ENCODE measurements around the gene R3HDML.

Gene R3HDML

DNA sequence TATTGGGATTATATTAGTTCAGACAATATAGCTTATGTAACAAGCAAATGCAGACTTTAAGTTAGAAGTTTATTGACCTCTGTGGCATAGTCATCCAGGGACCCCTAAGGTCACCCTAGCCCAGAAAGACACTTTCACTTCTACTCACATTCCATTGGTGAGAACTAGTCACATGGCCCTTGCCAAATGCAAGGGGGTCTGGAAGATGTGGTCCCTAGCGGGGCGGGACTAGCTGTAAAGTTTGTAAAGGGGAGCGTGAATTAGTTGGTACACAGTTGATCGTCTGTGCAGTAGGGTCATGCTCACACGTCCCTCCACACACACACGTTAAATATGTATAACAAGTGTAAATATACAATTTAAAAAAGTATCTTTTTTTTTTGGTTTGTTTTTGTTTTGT lies 27.9 kb downstream of the R3HDML start:
- no peak for DNase-seq

- no peak for DNase-seq
These were observed 30.9 kb downstream of the R3HDML start for GRCh38 chr20:44367746-44368145.

DNA sequence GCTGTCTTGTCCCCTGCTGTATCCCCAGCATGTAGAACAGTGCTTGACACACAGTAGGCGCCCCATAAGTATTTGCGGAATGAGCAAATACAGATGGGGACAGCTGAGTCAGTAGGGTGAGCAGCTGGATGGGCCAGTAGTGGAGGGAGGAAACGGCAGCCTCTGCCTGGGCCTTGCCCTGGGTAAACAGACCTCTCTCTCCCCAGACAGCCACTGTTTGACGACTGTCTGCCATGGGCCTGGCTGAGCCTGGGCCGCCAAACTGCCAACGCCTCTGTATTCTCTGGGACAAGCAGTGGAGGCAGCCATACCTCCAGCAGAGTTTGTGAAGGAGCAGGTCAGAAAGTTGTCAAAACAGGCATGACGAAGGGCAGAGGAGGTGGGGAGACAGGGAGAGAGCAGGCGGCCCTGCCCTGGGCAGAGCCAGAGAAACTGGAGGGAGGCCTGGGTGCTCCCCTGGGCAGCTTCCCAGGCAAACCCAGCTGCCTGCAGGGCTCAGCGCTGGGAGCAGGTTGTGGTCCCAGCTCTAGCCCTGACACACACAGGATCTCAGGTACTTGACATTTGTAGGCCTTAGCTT lies 33.9 kb downstream of the R3HDML start:
- DNase-seq = no peak

GRCh38 chr20:44382641-44383040 lies 45.8 kb downstream of the R3HDML start:
- no peak for DNase-seq

GRCh38 chr20:44384423-44385027 lies 47.7 kb downstream of the R3HDML start:
- peak; percentile 69 to 77 for DNase-seq

DNA sequence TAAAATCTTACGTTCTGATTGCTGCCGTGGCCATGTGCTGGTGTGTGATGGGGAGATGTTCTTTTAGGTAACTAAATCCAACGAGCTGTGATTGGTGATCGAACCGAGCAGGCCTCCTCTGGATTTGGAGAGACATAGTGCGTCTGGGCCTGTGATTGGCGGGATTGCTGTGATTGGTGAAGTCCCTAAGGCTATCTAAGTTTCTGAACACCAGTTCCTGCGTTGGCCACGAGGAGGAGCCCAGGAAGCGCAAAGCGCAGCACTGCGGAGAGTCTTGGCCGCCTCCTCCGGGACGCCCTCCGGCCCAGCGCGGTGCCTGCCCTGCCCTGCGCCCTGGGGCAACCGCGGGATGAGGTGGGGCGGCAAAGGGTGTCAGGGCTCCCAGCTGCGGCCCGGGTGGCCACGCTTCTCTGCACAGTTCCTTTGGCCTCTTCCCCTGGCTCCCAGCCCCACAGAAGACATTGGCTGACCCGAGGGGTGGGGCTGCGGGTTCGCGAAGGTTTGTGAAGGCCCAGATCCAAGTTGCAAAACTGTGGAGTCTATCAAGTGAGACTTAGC lies 51.7 kb downstream of the R3HDML start:
- DNase-seq = peak; percentile 62 to 77

DNA sequence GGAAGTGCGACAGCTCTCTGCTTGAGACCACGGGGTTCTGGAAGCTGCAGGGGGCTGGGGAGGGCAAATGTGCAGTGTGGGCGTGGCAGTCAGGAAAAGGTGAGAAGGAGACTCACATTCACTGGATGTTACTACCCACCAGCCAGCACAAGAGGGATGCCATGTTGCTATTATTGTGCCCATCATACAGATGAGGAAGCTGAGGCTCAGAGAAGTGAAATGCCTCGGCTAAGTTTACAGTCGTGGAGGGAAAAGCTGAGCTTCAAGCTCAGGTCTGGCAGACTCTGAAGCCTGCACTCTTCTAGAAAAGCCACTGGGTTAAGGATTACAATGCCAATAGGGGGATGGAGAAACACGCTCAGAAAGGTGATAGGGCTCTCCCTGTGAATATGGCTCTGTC lies 53.0 kb downstream of the R3HDML start:
- no peak for DNase-seq

- DNase-seq = no peak
These were observed 53.4 kb downstream of the R3HDML start for GRCh38 chr20:44390280-44390679.

DNA sequence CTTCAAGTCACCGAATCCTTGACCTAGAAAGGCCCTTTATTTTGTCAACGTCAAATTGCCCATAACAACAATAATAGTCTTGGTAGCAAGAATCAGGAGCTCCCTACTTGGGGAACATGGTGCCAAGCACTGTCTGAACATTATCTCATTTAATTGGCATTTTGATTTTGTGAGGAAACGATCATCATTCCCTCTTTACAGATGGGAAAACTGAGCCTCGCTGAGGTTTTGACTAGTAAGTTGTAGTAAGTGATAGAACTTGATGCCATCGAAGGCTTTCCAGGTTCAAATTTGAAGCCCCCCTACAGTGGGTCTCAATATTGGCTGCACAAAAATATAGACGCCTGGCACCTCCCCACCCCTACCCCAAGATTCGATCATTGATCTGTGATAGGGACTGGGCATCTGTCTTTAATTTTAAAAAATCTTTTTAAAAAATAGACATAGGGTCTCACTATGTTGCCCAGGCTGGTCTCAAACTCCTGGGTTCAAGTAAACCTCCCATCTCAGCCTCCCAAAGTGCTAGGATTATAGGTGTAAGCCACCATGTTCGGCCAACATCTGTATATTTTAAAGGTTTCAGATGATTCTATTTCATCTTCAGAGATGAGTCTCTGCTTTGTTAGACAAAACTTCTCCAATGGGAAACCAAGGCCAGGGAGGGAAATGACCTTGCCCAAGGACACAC lies 55.4 kb downstream of the R3HDML start:
- no peak for DNase-seq

GRCh38 chr20:44392776-44393607 lies 56.1 kb downstream of the R3HDML start:
- DNase-seq = no peak

DNA sequence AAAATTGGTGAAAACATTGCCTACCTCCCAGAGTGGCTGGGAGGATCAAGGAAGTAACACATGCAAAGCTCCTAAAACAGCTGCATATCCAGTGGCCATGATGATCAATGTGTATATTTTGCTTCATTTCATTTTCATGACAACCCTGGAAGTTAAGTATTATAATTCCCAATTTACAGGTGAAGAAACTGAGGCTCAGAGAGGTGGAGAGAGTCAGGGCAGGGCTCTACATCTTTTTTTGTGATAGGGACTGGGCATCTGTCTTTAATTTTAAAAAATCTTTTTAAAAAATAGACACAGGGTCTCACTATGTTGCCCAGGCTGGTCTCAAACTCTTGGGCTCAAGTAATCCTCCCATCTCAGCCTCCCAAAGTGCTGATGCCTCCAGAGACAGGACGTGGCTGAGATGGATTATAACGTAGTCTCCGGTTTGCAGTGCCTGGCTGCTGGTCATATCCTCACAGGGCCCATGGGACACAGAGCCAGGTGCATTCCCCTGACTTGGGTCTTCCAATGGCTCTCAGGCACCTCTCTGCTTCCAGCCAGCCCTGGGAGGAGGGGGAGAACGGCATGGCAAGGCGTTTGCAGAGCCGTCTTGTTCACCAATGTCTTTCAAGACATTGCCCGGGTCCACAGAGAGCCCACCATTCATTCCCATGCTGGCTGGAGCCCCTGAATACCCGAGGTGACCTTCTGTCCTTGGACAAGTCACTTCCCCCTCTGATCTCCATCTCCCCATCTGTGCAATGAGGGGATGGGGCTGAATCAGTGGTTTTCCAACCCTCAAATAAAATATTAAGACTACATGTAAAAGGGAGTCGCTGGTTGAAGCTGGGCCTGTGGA lies 57.0 kb downstream of the R3HDML start:
- no peak for DNase-seq

DNA sequence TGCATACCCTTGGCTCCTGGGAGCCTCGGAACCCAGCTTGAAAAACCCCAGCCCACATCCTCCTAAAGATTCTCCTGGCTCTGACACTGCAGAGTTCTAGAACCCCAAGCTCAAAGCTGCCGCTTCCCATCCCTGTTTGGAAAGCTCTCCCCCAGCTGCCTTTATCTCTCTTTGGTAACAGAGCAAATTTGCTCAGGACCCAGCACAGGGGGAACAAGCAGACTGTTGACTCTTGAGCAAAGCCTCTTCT lies 57.5 kb downstream of the R3HDML start:
- no peak for DNase-seq

- DNase-seq = no peak
These were observed 58.0 kb downstream of the R3HDML start for GRCh38 chr20:44394702-44395460.

DNA sequence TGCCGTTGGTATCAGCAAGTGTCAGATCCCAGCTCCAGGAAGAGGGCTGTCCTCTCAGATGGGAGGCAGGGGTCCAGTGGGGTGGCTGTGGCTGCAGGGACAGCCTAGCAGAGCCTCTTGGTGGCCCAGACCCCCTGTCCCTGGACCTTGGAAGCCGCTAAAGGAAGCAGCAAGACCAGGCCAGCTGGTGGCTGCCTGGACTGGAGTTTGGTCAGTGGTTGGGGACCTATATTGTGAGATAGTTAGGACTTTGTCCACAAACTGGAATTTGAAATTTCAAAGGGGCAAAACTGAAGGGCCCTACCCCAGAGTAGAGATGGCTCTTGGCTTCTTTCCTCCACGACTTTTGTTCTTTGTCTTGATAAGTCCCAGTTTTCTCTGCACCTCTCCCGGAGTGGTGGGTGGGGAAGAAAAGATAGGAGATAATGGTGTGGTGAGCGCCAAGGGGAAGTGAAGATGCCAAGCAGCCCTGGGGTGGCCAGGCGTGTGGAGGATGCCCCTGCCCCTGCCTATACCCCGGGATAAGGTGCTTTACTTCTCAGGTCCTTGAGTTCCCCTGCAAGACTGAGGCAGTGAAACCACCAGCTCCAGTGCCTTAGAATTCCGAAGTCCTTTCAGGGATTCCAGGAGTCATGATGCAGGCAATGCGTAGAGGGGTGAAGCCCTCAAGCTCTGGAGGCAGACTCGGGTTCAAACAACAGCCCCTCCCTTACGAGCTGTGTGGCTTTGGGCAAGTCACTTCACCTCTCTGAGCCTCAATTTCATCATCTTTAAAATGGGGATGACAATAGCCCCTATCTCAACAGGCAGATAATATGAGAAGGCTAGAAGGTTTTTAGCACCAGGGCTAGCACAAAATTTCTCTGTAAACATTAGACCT lies 58.9 kb downstream of the R3HDML start:
- no peak for DNase-seq

- DNase-seq = no peak
These were observed 59.7 kb downstream of the R3HDML start for GRCh38 chr20:44396369-44397130.

DNA sequence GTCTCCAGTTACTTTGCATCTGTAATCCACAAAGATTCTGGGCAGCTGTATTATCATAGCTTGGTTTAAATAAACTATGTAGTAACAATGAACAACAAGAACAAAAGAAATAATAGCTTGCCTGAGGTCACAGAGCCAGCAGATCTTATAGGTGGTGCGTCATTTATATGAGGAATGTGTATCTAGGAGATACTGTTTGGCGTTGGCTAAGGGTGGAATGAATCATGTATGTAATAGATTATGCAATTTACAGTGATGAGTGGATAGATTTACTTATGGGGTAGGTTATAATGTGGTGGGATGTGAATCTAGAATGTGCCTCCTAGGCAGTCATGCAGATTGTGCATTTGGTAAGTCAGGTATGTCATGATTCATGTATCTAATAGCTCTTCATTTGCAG lies 61.5 kb downstream of the R3HDML start:
- DNase-seq = no peak

GRCh38 chr20:44399446-44399845 lies 62.6 kb downstream of the R3HDML start:
- DNase-seq = no peak

DNA sequence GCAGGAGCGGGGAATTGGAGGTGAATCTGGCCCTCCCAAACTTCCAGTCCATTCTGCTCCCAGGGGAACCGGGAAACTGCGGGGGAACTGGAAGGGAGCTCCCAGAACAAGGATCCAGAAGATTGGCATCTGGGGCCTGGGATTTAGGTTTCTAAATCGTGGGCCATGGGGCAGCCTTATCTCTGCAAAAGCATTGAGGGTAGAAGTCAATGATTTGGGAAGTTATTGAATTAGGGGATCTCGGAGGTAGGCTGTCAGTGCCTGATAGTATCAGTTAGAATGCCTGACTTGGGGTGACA lies 63.8 kb downstream of the R3HDML start:
- DNase-seq = no peak

Measured in inflammatory macrophage (primary cell).